ENCODE results near the gene SLC39A11.
"Not testable (repeated sequence)": the region's sequence is repeated elsewhere in the genome, so short reads cannot be mapped to it uniquely, and the experiment has no call there.

The SLC39A11 gene

GRCh38 chr17:72832306-72832705 lies 260.2 kb downstream of the SLC39A11 start:
- no peak for DNase-seq (ENCODE audit: low read depth)

DNA sequence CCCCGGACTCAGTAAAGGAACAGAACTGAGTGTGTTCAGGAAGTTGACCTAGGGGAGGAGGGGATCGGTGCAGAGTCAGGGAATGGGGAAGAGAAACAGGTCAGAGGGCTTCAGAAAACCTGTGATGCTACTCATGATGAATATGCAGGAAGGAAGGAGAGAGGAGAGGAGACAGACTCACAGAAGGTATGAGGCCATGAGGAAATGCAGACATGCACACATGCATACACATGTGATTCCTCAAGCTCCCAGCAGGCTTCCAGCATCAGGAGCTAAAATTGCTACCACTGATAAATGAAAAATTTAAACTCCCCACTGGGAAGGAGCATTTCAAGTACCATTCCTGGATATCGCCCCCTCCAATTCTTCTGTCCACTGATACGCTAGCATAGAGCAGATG lies 262.6 kb downstream of the SLC39A11 start:
- DNase-seq (ENCODE audit: low read depth) = no peak

- DNase-seq (ENCODE audit: low read depth) = no peak
These were observed 265.9 kb downstream of the SLC39A11 start for GRCh38 chr17:72826602-72827001.

- DNase-seq (ENCODE audit: low read depth) = not testable (repeated sequence)
These were observed 266.4 kb downstream of the SLC39A11 start for GRCh38 chr17:72826059-72826458.

GRCh38 chr17:72825218-72825617 lies 267.3 kb downstream of the SLC39A11 start:
- no peak for DNase-seq (ENCODE audit: low read depth)

DNA sequence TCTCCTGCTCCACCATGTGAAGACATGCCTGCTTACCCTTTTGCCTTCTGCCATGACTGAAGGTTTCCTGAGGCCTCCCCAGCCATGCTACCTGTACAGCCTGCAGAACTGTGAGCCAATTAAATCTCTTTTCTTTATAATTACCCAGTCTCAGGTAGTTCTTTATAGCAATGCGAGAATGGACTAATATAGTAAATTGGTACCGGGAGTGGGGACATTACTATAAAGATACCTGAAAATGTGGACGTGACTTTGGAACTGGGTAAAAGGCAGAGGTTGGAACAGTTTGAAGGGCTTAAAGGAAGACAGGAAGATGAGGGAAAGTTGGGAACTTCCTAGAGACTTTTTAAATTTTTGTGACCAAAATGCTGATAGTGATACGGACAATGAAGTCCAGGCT lies 268.2 kb downstream of the SLC39A11 start:
- DNase-seq (ENCODE audit: low read depth) = not testable (repeated sequence)

- no peak for DNase-seq (ENCODE audit: low read depth)
These were observed 270.0 kb downstream of the SLC39A11 start for GRCh38 chr17:72822358-72823023.

- no peak for DNase-seq (ENCODE audit: low read depth)
These were observed 276.1 kb downstream of the SLC39A11 start for GRCh38 chr17:72816406-72816805.

DNA sequence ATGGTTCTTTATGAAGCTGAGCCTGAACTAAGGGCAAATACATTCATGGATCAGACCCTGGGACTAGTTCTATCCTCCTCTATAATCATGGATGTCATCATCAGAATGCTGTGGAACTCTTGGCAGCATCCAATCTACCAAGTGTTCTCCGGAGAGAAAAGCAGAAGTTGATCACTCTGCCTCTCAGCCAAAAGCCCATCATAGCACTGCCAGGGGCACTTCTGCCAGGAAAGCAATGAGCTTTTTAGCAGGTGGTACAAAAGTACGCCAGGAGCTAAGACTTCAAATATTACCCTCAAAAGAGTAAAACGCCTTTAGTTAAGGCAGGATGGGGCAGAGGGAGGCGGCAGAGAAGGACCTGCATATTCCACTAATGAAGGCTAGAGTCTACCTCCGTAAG lies 279.0 kb downstream of the SLC39A11 start:
- no peak for DNase-seq (ENCODE audit: low read depth)

GRCh38 chr17:72812823-72813222 lies 279.7 kb downstream of the SLC39A11 start:
- no peak for DNase-seq (ENCODE audit: low read depth)

- DNase-seq (ENCODE audit: low read depth) = no peak
These were observed 280.4 kb downstream of the SLC39A11 start for GRCh38 chr17:72811976-72812687.

- no peak for DNase-seq (ENCODE audit: low read depth)
These were observed 281.4 kb downstream of the SLC39A11 start for GRCh38 chr17:72810991-72811508.

DNA sequence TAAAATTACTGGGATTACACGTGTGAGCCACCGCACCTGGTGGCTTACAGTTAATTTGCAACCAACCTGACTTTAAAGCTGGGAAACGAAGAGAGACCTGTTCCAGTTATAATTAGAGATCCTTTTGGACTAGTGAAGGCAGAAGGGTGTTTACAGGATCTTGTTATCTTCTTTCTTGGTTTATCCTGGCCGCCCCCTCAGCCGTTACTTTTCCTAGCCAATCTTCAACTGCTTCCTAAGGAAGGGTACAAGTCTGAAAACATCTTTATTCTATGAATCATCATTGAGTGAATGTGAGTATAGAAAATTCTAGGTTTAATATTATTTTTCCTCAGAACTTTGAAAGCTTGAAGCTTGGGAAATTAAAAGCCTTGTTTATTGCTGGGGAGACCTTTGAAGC lies 286.5 kb downstream of the SLC39A11 start:
- no peak for DNase-seq (ENCODE audit: low read depth)

GRCh38 chr17:72804949-72805707 lies 287.4 kb downstream of the SLC39A11 start:
- no peak for DNase-seq (ENCODE audit: low read depth)

DNA sequence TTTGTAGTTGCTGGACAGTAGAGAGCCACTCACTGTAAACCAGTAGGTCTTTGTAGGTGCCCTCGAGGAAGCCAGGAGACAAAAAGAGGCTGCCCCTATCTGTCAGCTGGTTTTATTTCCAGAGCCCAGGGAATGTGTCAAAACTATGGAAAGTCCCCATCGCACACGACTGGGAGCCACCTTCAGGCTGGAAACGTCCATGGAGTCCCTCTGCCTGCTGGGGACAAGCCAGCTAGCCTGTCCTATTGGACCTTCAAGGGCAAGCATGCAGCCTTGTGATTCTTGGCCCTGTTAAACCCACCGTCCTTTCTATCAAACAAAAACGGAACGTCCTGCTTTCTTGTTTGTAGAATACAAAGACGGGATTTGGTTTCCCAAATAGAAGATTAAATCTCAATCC lies 289.8 kb downstream of the SLC39A11 start:
- DNase-seq (ENCODE audit: low read depth) = no peak

DNA sequence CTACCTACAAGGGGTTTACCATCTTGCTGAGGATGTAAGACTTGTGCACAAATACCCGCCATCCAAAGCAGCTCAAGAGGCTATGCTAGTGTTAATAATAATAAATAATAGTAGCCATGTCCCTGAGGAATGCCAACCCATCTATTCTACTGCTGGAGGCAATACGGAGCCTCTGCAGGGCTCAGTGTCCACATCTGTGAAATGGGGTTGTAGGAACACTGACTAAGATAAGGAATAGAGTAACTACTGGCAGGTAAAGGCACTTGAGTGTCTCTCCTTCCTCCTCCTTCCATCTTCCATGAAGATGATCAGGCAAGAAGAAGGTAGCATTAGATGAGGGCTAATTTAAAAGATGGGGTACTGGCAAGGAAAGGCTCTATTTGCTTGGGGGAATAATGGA lies 295.3 kb downstream of the SLC39A11 start:
- DNase-seq (ENCODE audit: low read depth) = no peak

DNA sequence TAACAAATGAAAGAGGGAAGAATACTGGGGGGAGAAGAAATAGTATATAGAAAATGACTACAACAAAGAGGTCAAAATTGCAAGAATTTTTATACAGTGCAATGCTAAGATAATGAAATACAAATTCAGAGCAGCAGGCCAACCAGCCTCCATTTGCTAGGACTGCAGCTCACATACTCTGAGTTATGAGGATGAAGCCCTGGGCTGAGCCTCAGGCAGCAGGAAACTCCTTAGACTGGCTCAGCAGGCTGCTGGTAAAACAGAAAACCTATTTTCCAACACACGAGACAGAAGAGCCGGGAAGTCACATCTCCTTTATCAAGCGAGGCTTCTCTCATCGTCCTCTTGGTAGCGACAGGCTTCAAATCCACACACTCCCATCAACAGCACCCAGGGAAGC lies 296.5 kb downstream of the SLC39A11 start:
- no peak for DNase-seq (ENCODE audit: low read depth)

DNA sequence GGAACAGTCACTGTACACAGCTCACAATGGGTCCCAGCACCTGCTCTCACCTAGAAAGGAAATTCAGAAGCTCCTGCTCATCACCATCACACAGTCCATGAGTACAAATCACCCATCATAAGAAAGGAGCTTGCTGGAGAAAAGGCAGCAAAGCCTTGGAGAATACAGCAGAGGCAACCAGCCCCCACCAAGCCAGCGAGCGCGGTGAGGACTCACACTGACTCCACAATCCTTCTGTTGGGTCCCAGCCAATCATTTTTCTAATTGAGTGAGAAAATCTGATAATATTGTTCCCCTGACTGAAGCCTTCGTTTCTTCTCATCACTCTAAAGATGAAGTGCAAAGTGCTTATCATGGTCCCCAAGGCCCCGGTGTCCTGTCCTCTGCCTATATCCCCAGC lies 298.3 kb downstream of the SLC39A11 start:
- DNase-seq (ENCODE audit: low read depth) = no peak

- DNase-seq (ENCODE audit: low read depth) = no peak
These were observed 299.7 kb downstream of the SLC39A11 start for GRCh38 chr17:72792771-72793170.

- DNase-seq (ENCODE audit: low read depth) = no peak
These were observed 302.3 kb downstream of the SLC39A11 start for GRCh38 chr17:72790190-72790589.

- DNase-seq (ENCODE audit: low read depth) = no peak
These were observed 302.8 kb downstream of the SLC39A11 start for GRCh38 chr17:72789711-72790110.

GRCh38 chr17:72788950-72789585 lies 303.4 kb downstream of the SLC39A11 start:
- DNase-seq (ENCODE audit: low read depth) = no peak

All from activated T-cell treated with anti-CD3 and anti-CD28 coated beads for 24 hours (primary cell).